ENCODE data around the gene TAX1BP1.

The TAX1BP1 gene

GRCh38 chr7:27799212-27799611 lies 59.2 kb downstream of the TAX1BP1 start:
- no peak for DNase-seq (ENCODE audit: low read depth, low spot score)
- POLR2A ChIA-PET = no interaction called here
- no peak overlapping the region for H3K4me3 ChIP-seq (ENCODE audit: low read depth, low read length)
- TF ChIP-seq CTCF (IDR thresholded peaks at IDR 0.05; ENCODE audit: insufficient read depth, low read length, missing control alignments) = no peak
- CTCF ChIA-PET = interaction anchor here (0.7 to 2.2 kb wide), 3 partner anchors 10 to 24 kb away, joined by 3 to 12 read pairs (median 4); no protein-coding TSS in a partner anchor

- ChIA-PET POLR2A (no interaction called here), CTCF (interaction anchor here (0.6 to 2.6 kb wide), 4 partner anchors 9 to 29 kb away, joined by 3 to 6 read pairs (median 3); no protein-coding TSS in a partner anchor)
- no peak for TF ChIP-seq CTCF (IDR thresholded peaks at IDR 0.05; ENCODE audit: insufficient read depth, low read length, missing control alignments)
- no peak for DNase-seq (ENCODE audit: low read depth, low spot score)
- no peak overlapping the region for H3K4me3 ChIP-seq (ENCODE audit: low read depth, low read length)
These were observed 63.0 kb downstream of the TAX1BP1 start for GRCh38 chr7:27802999-27803398.

- H3K4me3 ChIP-seq (ENCODE audit: low read depth, low read length) = no peak overlapping the region
- ChIA-PET POLR2A (no interaction called here), CTCF (no interaction called here)
- DNase-seq (ENCODE audit: low read depth, low spot score) = no peak
- no peak for TF ChIP-seq CTCF (IDR thresholded peaks at IDR 0.05; ENCODE audit: insufficient read depth, low read length, missing control alignments)
These were observed 64.2 kb downstream of the TAX1BP1 start for GRCh38 chr7:27804139-27804538.

- H3K4me3 ChIP-seq (ENCODE audit: low read depth, low read length) = no peak overlapping the region
- CTCF ChIA-PET = interaction anchor here (0.9 to 1.5 kb wide), 3 partner anchors 15 to 289 kb away, joined by 3 to 4 read pairs (median 3); no protein-coding TSS in a partner anchor
- DNase-seq (ENCODE audit: low read depth, low spot score) = peak; percentile 52
- no peak for TF ChIP-seq CTCF (IDR thresholded peaks at IDR 0.05; ENCODE audit: insufficient read depth, low read length, missing control alignments)
- POLR2A ChIA-PET = interaction anchor here (0.7 kb wide), 1 partner anchor 205 kb away, joined by 3 read pairs; no protein-coding TSS in a partner anchor
These were observed 68.7 kb downstream of the TAX1BP1 start for GRCh38 chr7:27808626-27809025.

- CTCF ChIA-PET = no interaction called here
- no peak for DNase-seq (ENCODE audit: low read depth, low spot score)
- POLR2A ChIA-PET = no interaction called here
- no peak for TF ChIP-seq CTCF (IDR thresholded peaks at IDR 0.05; ENCODE audit: insufficient read depth, low read length, missing control alignments)
- H3K4me3 ChIP-seq (ENCODE audit: low read depth, low read length) = no peak overlapping the region
These were observed 70.2 kb downstream of the TAX1BP1 start for GRCh38 chr7:27810186-27810585.

GRCh38 chr7:27812706-27813105 lies 72.7 kb downstream of the TAX1BP1 start:
- ChIA-PET CTCF (no interaction called here), POLR2A (no interaction called here)
- TF ChIP-seq CTCF (IDR thresholded peaks at IDR 0.05; ENCODE audit: insufficient read depth, low read length, missing control alignments) = no peak
- DNase-seq (ENCODE audit: low read depth, low spot score) = no peak
- H3K4me3 ChIP-seq (ENCODE audit: low read depth, low read length) = no peak overlapping the region
